GM19467 (cell line): ENCODE data around the gene CREB3L2.
"Not testable (repeated sequence)": the region's sequence is repeated elsewhere in the genome, so short reads cannot be mapped to it uniquely, and the experiment has no call there.

Source experiments
- ATAC-seq: cut with Tn5 transposase; IDR thresholded peaks from one replicate; pipeline ENCODE4 v1.9.1; 2021; ENCODE audit warnings: mild to moderate bottlenecking, moderate library complexity; ENCODE audit not compliant: unreplicated experiment

Gene CREB3L2

DNA sequence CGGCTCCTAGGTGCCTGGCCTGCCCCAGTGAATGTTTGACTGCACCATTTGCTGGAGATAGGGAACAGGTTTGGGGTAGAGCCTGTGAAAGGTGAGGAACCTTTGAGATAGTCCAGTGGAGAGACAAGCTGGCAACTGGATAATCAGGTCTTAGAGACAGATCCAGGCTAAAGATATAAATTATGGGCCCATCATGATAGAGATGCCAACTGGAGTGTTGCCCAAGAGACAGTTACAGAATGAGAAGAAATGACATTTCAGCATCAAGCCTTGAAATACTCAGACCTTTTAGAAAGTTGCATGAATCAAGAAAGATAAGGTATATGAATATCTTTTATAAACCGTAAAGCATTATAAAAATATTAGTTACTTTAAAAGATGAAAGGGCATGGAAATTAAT lies 27.1 kb downstream of the CREB3L2 start:
- no peak for ATAC-seq

DNA sequence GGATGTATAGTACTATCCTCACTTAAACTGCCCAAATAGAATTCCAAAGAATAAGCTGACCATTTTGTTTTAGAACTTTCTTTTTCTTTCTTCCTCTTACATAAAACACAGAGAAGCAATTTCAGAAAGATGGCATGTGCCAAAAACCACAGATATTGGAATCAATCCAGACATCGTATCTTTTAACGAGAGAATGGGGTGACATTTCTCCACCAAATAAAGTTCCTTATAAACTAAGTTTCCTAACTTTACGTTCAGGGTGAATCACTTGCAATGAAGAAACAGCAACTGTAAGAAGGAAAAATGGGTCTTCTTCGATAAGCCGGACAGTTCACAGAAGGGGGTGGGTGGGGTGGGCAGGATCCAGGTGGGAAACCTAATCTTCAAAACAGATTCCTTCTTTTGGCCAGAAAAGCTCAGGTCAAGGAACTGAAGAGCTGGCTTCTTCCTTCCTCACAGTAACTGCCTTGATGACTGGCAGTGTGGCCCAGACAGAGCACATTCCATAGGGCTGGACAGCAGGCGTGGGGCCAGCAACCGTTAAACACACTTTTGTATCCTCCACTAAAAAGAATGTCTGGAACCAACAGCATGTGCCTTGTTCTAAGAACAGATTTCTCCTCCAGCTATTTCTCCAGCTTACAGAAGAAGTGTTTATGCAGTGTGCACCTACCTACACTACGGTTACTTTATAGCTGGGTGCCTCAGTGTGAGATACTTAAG lies 31.5 kb downstream of the CREB3L2 start:
- no peak for ATAC-seq

DNA sequence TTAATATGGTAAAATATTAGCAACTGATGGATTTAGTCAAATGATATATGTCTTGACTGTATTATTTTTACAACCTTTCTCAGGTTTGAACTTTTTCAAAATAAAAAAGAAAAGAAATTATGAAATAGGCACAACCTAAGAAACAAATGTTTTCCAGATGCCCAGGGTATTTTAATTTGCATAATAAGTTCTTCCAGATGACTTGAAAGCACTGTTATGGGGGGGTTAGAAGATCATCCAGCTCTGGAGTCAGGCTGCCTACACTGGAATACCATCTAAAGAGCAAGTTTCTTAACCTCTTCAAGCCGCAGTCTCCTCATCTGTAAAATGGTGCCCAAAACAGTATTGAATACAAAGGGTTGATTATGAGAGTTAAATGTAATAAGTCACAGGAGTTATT lies 32.1 kb downstream of the CREB3L2 start:
- ATAC-seq = no peak

DNA sequence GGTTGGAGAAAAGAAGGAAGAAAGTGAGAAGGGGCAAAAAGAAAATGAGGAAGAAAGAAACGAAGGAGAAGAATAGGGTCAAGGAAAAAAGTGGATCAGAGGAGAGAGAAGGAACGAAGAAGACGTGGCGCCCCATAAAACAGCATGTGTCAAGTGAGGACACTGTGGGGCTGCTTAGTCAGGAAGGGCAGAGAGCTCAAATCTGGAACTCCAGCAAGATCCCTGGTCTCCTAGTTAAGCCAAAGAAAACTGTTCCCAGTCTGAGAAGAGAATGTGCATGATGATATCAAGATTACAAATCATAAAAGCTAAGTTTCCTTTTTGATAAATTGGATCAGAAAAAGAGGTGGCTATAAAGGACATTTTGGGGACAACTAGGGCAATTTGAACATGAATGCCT lies 33.0 kb downstream of the CREB3L2 start:
- no peak for ATAC-seq

DNA sequence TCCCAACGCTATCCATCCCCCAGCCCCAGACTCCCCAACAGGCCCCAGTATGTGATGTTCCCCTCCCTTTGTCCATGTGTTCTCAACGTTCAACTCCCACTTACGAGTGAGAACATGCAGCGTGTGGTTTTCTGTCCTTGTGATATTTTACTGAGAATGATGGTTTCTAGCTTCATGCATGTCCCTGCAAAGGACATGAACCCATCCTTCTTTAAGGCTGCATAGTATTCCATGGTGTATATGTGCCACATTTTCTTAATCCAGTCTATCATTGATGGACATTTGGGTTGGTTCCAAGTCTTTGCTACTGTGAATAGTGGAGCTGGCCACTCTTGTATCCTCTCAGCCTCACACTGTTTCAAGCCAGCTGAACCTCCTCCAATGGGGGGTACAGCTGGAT lies 33.5 kb downstream of the CREB3L2 start:
- ATAC-seq = not testable (repeated sequence)

DNA sequence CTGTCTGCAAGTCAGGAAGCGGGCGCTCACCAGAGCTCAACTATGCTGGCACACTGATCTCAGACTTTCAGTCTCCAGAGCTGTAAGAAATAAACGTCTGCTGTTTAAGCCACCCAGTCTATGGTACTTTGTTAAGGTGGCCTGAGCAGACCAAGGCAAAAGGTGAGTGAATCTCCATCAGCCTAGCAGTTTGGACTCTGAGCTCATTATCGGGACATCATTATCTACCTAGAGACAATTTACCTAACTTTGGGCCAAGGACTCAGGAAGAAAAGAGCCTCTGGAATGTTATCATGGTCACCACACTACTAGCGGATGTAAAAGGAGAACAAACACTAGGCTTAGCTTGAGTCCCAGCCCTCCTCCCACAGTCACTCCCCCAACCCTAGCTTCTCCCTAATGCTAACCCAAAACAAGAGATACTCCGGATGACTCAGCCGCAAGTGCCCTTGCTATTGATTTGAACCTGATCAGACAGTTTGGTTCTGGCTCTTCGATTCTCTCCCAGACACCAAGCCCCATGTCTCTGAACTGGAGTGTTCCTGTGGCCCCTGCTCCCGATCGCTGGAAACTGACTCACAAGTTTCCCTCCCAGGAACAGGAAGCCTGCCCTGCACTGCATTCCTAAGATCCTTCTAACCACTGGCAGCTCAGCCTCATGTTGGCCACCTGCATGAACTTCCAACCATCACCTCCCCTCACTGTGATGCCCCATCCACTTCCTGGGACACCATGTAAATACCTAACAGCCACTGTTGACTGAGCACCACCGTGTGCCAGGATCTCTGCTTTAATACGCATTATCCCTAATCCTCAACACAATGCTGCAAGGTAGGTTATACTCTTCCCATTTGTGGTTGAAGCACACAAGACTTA lies 34.5 kb downstream of the CREB3L2 start:
- ATAC-seq = no peak

DNA sequence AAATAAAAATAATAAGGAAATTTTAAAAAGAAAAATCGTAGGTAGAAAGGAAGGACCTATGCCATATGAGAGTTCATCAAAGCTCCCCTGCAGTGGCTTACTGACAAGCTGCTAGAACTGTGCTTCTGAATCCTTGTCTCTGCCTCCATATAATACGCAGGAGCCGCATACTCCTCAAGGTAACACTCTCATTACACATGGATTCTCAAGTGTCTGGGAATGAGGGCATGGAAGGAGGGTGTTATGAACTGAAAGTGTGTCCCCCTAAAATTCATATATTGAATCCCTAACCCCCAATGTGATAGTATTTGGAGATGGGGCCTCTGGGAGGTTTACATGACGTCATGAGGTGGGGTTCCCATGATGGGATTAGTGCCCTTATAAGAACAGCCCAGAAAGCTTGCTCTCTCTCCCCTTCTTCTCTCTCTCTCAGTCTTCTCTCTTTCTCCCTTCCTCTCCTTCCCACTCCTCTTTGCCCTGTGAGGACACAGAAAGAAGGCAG lies 35.2 kb downstream of the CREB3L2 start:
- no peak for ATAC-seq

DNA sequence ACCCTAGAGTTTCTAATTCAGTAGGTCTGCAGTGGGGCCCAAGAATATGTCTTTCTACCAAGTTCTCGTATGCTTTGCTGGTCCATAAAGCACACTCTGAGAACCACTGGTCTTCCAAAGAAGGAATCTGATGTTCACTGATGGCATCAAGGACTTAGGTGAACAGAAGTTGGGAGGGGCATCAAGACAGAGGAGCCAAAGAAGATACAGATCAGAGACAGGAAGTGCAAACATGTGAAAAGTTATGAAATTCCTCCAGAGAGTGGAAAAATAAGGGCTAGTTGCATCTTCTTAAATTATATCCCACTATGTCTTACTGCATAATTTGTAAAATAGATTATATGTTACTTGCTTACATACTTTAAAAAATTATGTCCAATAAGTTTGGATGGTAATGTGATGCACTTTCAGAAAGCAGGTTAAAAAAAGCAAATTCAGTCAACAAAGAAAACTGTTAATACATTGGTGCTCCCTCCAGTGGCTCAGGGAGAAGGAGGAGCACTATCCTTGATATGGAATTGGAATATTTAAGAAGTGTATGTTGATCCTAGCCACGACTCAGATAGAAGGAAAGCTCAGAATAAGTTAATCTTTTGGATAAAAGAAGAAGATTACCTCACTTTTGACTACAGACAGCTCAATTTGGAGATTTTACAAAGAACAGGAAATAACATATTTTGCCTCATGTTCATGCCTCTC lies 35.8 kb downstream of the CREB3L2 start:
- no peak for ATAC-seq

DNA sequence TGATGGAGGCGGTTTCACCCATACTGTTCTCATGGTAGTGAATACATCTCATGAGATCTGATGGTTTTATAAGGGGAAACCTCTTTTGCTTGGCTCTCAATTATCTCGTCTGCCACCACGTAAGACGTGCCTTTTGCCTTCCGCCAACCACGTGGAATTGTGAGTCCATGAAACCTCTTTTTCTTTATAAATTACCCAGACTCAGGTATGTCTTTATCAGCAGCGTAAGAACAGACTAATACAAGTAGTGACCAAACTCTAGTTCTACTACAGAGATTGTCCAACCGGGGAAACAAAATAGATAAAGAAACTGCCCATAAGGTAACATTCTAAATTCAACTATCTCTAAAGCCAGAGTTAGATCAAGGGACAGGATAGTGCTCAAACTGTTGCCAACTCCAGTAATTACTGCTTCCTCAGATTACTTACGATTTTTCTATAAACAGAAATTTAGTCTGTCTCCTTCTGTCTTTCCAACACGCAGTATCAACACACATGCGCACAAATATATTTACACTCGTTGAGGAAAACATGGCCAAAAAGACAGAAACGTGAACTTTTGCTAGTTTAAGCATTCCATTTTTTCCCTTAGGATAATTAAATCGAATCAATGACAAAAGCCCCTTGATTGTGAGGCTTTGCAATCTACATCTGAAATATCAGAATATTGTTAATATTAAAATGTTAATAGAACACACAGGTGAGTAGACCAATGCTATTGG lies 36.9 kb downstream of the CREB3L2 start:
- ATAC-seq = no peak

DNA sequence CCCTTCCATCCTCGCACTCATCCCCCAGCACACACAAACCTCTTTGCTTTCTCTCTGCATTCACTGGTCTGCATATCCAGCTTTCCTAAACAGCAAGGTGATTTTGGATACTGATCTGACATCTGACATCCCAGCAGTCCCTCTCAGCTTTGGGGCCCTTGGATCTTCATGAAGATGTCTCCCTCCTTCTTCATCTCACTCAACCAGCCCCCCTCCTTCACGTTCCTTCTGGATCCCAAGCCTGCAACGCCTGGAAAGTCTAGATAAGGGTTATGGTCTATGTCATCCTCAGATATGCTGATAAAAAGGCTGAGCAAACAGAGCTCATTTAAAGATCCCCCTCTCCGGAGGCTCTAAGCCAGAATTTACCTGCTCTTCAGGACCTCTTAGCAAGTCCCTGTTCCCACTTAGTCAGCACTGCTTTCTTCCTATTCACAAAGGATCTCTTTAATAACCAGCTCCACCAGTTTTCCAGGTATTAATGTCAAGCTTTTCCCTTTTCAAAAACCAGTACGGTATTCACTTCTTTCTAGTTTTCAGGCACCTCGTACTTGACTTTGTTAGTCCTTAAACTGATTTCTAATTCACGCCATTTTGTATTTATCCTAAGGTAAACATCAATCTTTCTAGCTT lies 38.9 kb downstream of the CREB3L2 start:
- ATAC-seq = no peak

DNA sequence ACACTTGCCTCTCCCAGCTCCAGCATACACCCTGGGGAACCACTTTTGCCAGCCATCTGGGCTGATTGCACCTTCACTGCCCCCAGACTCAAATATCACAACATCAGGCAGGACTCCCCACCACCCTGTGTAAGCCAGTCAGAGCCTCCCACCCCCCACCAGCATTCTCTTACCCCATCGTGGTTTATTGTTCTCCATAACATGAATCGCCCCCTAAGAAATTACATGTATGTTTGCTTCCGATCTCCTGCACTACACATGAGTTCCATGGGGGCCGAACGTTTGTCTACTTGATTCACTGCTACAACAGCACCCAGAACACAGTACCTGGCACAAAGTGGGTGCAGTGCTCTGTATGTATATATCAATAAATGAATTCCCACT lies 39.4 kb downstream of the CREB3L2 start:
- ATAC-seq = no peak

DNA sequence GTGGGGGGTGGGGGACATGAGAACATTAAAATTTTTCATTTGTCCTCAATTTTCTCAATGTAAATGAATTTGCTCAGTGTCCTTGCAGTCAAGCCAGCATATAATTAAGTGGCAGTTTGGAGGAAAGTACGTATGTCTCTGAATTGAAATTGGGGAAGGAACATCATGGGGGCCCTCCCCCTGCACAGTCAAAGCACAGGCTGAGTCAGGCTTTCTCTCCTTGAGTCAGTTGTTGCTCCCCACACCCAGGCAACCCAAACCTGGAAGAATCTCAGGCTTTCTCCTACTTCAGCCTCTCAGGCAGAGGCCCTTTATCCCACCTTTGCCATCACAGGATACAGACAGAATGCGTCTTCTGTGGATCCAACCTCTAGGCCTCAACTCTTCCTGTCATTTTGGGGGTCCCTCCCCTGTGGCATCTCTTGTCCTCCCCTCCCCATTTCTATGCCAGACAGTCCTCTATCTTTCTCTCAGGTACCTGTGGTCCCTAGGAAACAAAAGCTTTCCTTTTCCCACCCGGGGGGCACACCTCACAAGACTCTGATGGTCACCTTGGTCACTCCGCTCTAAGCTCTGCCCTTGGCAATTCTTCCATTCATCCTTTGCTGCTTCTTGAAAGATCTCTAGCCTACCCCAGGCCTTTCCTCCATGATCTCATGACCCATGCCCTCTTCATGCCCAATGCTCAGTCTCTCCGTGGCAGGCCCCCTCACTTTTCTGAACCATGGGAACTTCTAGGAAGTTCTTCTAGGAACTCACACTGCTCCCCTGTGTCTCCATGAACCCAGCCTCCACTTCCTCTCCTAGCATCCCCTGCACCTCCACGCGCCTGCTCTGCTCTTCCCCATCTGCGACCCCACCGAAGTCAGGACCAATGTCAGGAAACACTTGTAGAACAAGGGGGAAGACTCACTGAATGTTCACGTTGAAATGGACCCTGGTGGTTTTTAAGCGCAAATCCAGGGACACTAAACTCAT lies 40.4 kb downstream of the CREB3L2 start:
- ATAC-seq = no peak

DNA sequence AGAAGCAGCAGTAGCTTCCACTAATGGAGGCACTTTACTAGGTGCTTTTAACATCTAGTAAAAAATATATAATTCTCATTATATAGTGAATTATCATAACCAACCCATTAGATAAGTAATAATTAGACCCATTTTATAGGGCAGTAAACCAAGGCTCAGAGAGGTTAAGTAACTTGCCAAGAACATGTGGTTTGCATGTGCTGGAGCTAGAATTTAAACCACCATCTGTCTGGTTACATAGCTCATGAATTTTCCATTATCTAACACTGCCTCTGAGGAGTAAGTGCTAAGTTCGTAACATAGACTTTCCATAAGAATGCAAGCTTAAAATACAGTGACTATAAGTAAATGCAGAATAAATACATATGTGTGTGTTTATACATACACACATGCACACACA lies 41.9 kb downstream of the CREB3L2 start:
- ATAC-seq = no peak

DNA sequence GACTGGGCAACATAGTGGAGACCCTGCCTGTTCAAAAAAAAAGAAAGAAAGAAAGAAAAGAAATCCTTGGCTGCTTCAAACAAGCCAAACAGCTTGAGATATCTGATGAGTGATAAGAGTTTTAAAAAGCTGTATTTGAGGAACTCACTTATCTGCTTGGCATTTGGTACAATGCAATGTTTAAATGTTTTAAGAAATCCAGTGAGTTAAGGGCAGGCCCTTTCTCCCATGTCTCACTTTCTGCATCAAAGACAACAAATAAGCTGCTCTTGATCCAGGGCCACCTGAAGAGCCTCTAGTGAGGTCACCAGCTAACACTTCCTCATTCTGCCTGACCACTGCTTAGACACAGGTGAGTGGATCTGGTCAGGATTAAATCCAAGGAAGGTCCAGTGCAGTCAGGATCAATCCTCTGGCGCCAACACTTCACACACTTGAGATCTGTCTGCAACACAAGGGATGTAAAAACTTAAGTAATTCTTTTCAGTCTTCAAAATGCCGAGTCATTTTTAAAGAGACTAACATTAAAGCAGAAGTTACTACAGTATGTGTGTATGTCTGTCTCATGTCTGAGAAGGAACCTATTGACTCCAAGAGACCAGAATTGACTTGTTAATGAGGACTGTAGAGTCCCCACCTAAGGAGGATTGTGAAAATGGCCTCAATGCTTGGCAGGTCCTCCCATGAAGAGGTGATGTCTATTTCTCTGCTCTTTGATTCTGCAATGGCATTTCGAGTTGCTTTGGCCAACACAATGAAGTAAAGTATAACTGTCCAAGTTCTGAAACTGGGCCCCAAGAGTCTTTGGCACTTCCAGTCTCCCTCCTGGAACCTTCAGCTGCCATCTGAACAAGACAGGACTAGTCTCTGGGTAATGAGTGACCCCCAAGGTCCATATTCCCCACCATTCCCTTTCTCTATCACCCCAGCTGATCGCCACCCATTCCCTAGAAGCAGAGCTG lies 43.1 kb downstream of the CREB3L2 start:
- no peak for ATAC-seq

DNA sequence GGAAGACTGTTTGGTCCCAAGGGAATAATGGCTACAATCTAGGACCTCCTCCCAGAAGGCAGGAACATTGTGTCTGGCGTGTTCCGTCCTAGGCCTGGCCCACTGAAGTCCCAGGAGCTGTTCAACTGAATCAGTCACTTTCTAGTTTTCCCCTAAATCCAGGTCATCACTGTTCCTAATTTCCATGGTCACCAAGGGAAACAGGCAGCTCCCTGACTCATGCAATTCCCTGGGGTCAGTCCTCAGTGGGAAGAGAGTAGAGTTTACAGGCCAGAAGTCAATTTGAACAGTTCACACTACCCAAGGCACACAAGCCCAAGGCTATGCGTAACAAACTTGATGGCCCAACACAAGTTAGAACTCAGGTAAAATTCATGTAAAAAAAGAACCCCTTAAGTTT lies 44.0 kb downstream of the CREB3L2 start:
- no peak for ATAC-seq

DNA sequence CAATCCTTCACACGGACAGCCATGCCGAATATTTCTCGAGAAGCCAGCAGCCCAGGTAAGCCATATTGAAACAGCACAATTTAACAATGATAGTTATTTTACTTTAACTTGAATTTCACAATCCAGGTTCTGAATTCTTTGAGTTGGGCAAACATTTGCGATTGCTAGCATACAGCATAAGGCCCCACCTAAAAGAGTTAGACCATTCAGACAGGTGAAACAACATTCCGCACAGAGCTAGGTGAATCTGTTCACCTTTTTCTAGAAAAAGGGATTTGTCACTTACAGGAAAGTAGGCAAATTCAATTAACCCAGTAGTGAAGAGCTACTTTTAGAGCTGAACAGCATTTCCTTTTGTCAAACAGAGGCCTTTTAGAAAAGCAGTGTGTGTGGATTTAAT lies 45.3 kb downstream of the CREB3L2 start:
- no peak for ATAC-seq

DNA sequence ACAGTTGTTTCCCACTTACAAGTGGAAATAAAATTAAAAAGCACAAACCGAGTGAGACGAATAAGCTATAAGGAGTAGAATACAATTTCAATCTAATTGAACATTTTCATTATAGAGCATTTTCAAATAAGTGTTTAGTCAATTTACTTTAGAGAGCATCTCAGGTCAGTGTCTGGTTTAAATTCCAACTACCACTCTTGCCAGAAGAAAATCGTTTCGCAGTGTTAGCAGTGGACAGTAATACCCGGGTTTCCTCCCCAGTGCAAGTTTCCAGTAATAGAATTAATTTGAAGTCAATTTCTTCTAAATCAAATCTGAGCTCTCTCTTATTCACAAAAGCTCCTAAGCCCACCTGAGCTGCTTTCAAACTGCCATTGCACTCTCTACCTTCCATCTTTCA lies 45.7 kb downstream of the CREB3L2 start:
- ATAC-seq = no peak

DNA sequence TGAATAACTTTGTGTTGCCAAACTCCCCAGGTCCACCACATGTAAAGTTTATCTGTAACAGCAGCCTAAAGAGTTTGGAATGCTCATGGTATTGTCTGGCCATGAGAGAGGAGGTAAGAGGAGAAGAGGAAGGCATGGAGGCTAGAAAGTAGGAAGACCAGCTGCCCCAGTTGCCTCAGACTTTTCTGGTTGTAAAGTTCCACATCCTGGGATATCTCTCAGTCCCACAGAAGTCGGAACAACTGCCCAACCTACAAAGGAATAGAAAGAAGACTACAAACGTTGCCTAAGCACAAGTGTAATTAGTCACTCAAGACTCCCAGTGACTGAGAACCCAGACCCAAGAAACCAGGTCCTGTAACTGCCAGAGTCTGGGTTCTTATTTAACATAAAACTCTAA lies 47.3 kb downstream of the CREB3L2 start:
- ATAC-seq = no peak
